ENCODE measurements around the gene AMMECR1. TPM values are rescaled to one million over a fixed set of nuclear protein-coding genes. Genes with fewer than 3 reads are reported as not detected.
A peak's percentile ranks its signal among the peaks of the same experiment; 100 is the strongest.

AMMECR1 gene
- total RNA-seq, 4 donors from 2014 or later: 7.4 to 18.9 (median 12.6) TPM

DNA sequence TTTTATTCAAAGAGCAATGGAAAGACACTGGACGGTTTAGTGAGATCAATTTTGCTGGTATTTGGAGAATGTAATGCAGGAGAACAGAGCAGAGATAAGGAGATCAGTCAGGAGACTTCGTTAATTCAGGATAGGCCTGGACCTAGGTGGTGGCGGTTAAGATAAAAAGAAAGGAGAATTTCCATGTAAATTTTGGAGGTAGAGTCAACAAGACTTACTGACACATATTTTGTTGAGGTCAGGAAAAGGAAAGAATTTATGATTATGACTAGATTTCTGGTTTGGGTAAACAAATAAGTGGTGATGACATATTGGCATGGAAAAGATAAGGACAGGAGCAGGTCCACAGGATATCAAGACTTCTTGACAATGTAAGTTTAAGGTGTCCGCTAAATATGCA lies 8.8 kb upstream of the AMMECR1 start:
- Histone ChIP-seq H3K36me3 (no peaks in the 10 kb centered on the region), H3K9me3 (no peaks in the 10 kb centered on the region), H3K27ac (no peak overlapping the region), H3K4me3 (no peak overlapping the region), H3K4me1 (no peaks in the 10 kb centered on the region), H3K27me3 (no peaks in the 10 kb centered on the region)
- no peak for DNase-seq (ENCODE audit: low spot score in 2 of 2)
- TF ChIP-seq EP300 (IDR thresholded peaks at IDR 0.05): no peak
- 83% methylated on average over 4 of the region's 4 CpGs for WGBS

DNA sequence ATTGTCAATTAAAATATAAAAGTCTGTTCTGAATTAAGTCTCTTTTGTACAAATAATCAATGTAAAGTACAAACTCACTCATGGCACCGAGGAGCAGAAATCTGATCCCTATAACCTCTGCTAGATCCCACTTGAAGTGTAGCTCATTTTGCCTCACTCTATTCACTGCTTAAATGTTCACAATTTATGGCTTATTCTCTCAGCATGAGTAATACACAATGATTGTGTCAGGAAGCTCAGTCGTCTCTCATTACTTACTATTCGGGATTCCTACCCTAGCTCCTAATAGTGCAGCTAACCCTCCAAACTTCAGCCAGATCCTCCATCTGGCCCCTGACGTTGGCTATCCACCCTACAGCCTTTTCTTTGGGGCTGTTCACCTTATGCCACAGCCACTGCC lies 4.7 kb upstream of the AMMECR1 start:
- Histone ChIP-seq H3K4me1 (peaks cover 8% of the 10 kb centered on the region), H3K36me3 (no peaks in the 10 kb centered on the region), H3K9me3 (no peaks in the 10 kb centered on the region), H3K27ac (no peak overlapping the region), H3K27me3 (no peaks in the 10 kb centered on the region), H3K4me3 (no peak overlapping the region)
- no peak for TF ChIP-seq POLR2A (IDR thresholded peaks at IDR 0.05)
- TF ChIP-seq POLR2AphosphoS5 (IDR thresholded peaks at IDR 0.05): no peak
- TF ChIP-seq EP300 (IDR thresholded peaks at IDR 0.05): no peak
- no peak for DNase-seq (ENCODE audit: low spot score in 2 of 2)
- WGBS: 51% methylated on average over 4 of the region's 4 CpGs

DNA sequence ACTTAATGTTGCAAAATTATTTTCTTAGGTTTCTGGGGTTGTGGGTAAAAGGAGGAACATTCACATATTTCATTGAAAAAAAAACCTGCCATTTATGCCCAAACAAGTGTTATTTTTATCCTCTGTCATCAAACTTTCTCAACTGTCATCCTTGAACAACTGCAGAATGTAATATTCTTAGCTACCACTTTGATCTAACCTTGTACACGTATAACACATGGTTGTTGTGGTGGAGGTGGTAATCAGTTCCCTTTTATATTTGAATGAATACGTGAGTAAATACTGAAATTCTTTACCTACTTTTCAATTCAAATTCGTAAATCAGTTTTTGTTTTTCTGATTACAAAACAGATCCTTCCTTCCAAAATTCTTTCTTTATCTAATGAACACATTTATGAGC lies 3.8 kb upstream of the AMMECR1 start:
- no peaks in the 10 kb centered on the region for H3K36me3 ChIP-seq
- no peak for DNase-seq (ENCODE audit: low spot score in 2 of 2)
- no peak overlapping the region for H3K4me3 ChIP-seq
- H3K27me3 ChIP-seq: no peaks in the 10 kb centered on the region
- 58% methylated on average over 3 of the region's 3 CpGs for WGBS
- no peaks in the 10 kb centered on the region for H3K9me3 ChIP-seq
- TF ChIP-seq, protein P1, sequence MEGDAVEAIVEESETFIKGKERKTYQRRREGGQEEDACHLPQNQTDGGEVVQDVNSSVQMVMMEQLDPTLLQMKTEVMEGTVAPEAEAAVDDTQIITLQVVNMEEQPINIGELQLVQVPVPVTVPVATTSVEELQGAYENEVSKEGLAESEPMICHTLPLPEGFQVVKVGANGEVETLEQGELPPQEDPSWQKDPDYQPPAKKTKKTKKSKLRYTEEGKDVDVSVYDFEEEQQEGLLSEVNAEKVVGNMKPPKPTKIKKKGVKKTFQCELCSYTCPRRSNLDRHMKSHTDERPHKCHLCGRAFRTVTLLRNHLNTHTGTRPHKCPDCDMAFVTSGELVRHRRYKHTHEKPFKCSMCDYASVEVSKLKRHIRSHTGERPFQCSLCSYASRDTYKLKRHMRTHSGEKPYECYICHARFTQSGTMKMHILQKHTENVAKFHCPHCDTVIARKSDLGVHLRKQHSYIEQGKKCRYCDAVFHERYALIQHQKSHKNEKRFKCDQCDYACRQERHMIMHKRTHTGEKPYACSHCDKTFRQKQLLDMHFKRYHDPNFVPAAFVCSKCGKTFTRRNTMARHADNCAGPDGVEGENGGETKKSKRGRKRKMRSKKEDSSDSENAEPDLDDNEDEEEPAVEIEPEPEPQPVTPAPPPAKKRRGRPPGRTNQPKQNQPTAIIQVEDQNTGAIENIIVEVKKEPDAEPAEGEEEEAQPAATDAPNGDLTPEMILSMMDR (IDR thresholded peaks at IDR 0.05): no peak
- TF ChIP-seq POLR2AphosphoS5 (IDR thresholded peaks at IDR 0.05) (no peak), EP300 (IDR thresholded peaks at IDR 0.05) (no peak), POLR2A (IDR thresholded peaks at IDR 0.05) (no peak)
- H3K4me1 ChIP-seq: peaks cover 8% of the 10 kb centered on the region
- H3K27ac ChIP-seq: no peak overlapping the region

DNA sequence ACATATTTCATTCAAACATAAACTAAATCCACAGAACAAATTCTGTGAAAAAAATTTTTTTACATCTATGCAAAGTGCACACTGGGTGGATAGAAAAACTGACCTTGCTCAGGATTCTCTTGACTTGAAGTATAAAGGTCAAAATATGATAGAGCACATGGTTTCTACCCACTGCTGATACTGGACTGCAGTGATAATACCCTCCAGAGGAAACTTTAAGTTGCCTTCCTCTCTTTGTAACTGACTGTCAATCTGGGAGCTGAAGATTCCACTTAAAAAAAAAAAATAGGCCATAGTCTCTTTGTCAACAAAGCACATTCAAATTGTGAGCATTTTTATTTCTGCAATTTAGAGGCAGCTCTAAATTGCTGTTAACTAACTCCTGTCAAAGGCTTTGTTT lies 3.2 kb upstream of the AMMECR1 start:
- no peaks in the 10 kb centered on the region for H3K9me3 ChIP-seq
- H3K4me3 ChIP-seq: no peak overlapping the region
- H3K27me3 ChIP-seq: no peaks in the 10 kb centered on the region
- peaks cover 8% of the 10 kb centered on the region for H3K4me1 ChIP-seq
- no peaks in the 10 kb centered on the region for H3K36me3 ChIP-seq
- no peak overlapping the region for H3K27ac ChIP-seq
- DNase-seq (ENCODE audit: low spot score in 2 of 2): no peak
- TF ChIP-seq, protein P1 (IDR thresholded peaks at IDR 0.05): no peak
- TF ChIP-seq POLR2AphosphoS5 (IDR thresholded peaks at IDR 0.05): no peak
- TF ChIP-seq POLR2A (IDR thresholded peaks at IDR 0.05): no peak
- no peak for TF ChIP-seq EP300 (IDR thresholded peaks at IDR 0.05)

DNA sequence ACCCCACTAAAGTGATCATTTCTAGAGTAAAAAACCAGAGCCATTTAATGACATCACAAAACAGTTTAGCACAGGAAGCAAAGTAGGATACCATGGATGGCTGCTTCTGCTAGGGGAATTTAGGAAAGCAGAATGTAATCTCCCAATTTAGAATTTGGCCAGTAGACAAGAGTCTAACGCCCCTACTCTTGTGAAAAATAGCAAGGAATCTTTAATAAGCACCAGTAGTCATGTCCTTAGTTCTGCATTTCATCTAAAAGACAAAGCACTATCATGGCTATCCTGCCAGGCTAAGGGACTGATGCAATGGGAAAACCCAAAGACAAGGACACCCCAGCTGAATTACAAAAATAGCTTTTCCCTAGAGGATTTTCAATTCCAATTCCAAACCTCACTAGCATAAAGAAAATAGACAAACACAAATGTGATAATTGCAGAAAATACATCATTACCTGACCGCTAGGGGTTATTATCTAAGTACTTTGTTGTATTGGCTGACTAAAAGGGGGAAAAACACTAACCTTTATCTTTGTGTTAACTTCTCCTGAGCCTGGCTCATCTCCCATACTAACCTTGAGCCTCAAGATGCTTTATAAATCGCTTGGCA lies 2.6 kb upstream of the AMMECR1 start:
- Histone ChIP-seq H3K4me3 (no peak overlapping the region), H3K36me3 (no peaks in the 10 kb centered on the region), H3K4me1 (peaks cover 8% of the 10 kb centered on the region), H3K27me3 (no peaks in the 10 kb centered on the region), H3K27ac (no peak overlapping the region), H3K9me3 (no peaks in the 10 kb centered on the region)
- no peak for DNase-seq (ENCODE audit: low spot score in 2 of 2)
- WGBS: 51% methylated on average over 3 of the region's 3 CpGs
- TF ChIP-seq POLR2AphosphoS5 (IDR thresholded peaks at IDR 0.05) (no peak), POLR2A (IDR thresholded peaks at IDR 0.05) (no peak), EP300 (IDR thresholded peaks at IDR 0.05) (no peak)
- TF ChIP-seq, protein P1 (IDR thresholded peaks at IDR 0.05): no peak

DNA sequence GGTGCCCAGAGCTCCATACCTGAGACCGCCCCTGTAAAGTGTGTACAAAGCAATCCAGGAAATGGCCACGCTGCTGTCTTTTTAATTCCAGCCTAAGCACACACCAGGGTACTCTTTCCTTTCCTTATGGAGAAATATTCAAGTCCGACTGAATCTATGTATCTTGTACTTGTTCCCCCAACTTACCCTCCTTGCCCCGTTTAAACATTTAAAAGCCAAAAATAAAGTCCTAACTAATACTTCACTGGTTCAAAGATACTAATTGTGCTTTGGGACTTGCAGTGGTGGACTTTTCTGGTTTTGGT lies 731 bp upstream of the AMMECR1 start:
- 29% methylated on average over 4 of the region's 4 CpGs for WGBS
- TF ChIP-seq, protein P1 (IDR thresholded peaks at IDR 0.05): no peak
- TF ChIP-seq EP300 (IDR thresholded peaks at IDR 0.05) (no peak), POLR2AphosphoS5 (IDR thresholded peaks at IDR 0.05) (no peak), POLR2A (IDR thresholded peaks at IDR 0.05) (no peak)
- no peak for DNase-seq (ENCODE audit: low spot score in 2 of 2)
- Histone ChIP-seq H3K4me3 (peak overlapping the region; percentile 76), H3K4me1 (peaks cover 8% of the 10 kb centered on the region), H3K36me3 (no peaks in the 10 kb centered on the region), H3K9me3 (no peaks in the 10 kb centered on the region), H3K27me3 (no peaks in the 10 kb centered on the region), H3K27ac (peak overlapping the region; percentile 86)
